ENCODE results near the gene CCDC177. TPM values are rescaled to one million over a fixed set of nuclear protein-coding genes. Genes with fewer than 3 reads are reported as not detected.

CCDC177 gene
- total and polyA plus RNA-seq, 2 of the 8 experiments (the other 6 are each of a cell fraction or from before 2014, with no cell fraction given) = 0.62 to 2.8 TPM

DNA sequence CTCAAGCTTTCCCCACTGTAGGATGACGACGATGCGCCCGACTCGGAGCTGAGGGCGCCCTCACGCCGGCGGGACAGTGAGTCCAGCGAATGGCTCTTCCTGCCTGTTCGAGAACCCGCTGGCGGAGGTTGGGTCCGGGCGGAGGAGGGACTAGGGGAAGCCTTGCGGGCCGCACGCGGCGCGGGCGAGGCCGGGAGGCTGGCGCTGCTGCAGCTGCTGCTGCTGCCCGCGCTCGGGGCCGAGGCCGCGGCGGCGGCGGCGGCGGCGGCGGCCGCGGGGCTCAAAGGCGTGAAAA is 1.9 kb downstream of the CCDC177 start:
- Histone ChIP-seq H3K4me2 (ENCODE audit: insufficient read depth in 1 of 2, low read depth in 2 of 2, low read length in 2 of 2) (no peak overlapping the region), H3K4ac (replicated peaks; ENCODE audit: insufficient read length, low read depth, low read length) (no peak overlapping the region), H4K8ac (ENCODE audit: extremely low read depth, insufficient read depth, low read length) (no peak overlapping the region), H3K4me1 (replicated peaks in 1 of 4; ENCODE audit: control insufficient read depth in 3 of 4, insufficient read depth in 4 of 4, low read length in 3 of 4) (peaks cover 0 to 9% (median 7%) of the 10 kb centered on the region in 4 experiments; a peak in 4 of 7 replicates), H2BK15ac (ENCODE audit: low read length) (no peak overlapping the region), H3K56ac (replicated peaks; ENCODE audit: insufficient read length, low read depth, low read length) (no peak overlapping the region), H4K5ac (ENCODE audit: insufficient read length, low read depth, low read length) (no peak overlapping the region), H2BK20ac (ENCODE audit: low read length) (no peak overlapping the region), H3K23me2 (ENCODE audit: low read depth, low read length) (peaks cover 10% of the 10 kb centered on the region; the same call in 1 of the 2 replicates), H3K27me3 (replicated peaks in 1 of 4; ENCODE audit: control insufficient read depth in 3 of 4, extremely low read depth in 1 of 4, insufficient read depth in 3 of 4, low read length in 3 of 4) (peaks cover 24 to 48% (median 40%) of the 10 kb centered on the region in 4 experiments), H3K9me3 (ENCODE audit: insufficient read depth in 2 of 2, low read depth in 1 of 2, low read length in 1 of 2) (peaks cover 0 to 23% of the 10 kb centered on the region in 2 experiments; a peak in 2 of 4 replicates), H2BK12ac (ENCODE audit: low read depth, low read length) (no peak overlapping the region), H3K18ac (ENCODE audit: extremely low read depth, low read length) (no peak overlapping the region), H2BK5ac (ENCODE audit: low read depth, low read length) (no peak overlapping the region), H3K14ac (ENCODE audit: insufficient read length) (no peak overlapping the region), H3K27ac (ENCODE audit: low read depth, low read length) (no peak overlapping the region), H3K36me3 (ENCODE audit: control insufficient read depth in 2 of 4, insufficient read depth in 4 of 4, low read length in 3 of 4) (peaks cover 0 to 26% (median 4%) of the 10 kb centered on the region in 4 experiments; a peak in 3 of 8 replicates), H3K9ac (replicated peaks in 1 of 4; ENCODE audit: extremely low read depth in 1 of 4, low read depth in 3 of 4, low read length in 3 of 4) (no peak overlapping the region), H4K91ac (replicated peaks; ENCODE audit: insufficient read length, low read length) (no peak overlapping the region), H2AK5ac (ENCODE audit: low read depth, low read length) (no peak overlapping the region), H4K20me1 (replicated peaks in 1 of 2; ENCODE audit: control insufficient read depth in 1 of 2, insufficient read depth in 2 of 2, low read length in 2 of 2) (no peaks in the 10 kb centered on the region), H2AFZ (ENCODE audit: low read length) (no peak overlapping the region), H3K79me1 (ENCODE audit: low read depth, low read length) (no peaks in the 10 kb centered on the region), H3K79me2 (ENCODE audit: control insufficient read depth in 1 of 2, insufficient read depth in 2 of 2, low read length in 2 of 2) (no peaks in the 10 kb centered on the region), H2BK120ac (replicated peaks; ENCODE audit: low read depth, low read length) (no peak overlapping the region), H3K4me3 (ENCODE audit: extremely low read depth in 1 of 4, insufficient read depth in 2 of 4, low read depth in 3 of 4, low read length in 4 of 4) (no peak overlapping the region), H3K23ac (ENCODE audit: insufficient read length) (no peak overlapping the region)
- TF ChIP-seq SIN3A (conservative IDR thresholded peaks at IDR 0.05 in 1 of 2, IDR thresholded peaks at IDR 0.05 in 1 of 2; ENCODE audit: low read depth in 1 of 2, low read length in 2 of 2) (no peak), BRCA1 (IDR thresholded peaks at IDR 0.05; ENCODE audit: low read depth, low read length) (no peak), CEBPB (IDR thresholded peaks at IDR 0.05; ENCODE audit: low read depth, low read length) (no peak), CTBP2 (IDR thresholded peaks at IDR 0.05; ENCODE audit: borderline replicate concordance, insufficient read depth, insufficient read length, low read length) (no peak), USF2 (IDR thresholded peaks at IDR 0.05; ENCODE audit: low read length) (no peak), TAF7 (optimal IDR thresholded peaks at IDR 0.05; ENCODE audit: borderline replicate concordance, low read depth, low read length) (no peak), KDM1A (IDR thresholded peaks at IDR 0.05; ENCODE audit: borderline replicate concordance, low read length) (no peak), KDM4A (IDR thresholded peaks at IDR 0.05; ENCODE audit: low read depth, low read length, severe bottlenecking) (no peak)
- DNase-seq (ENCODE audit: low read depth in 1 of 2, low spot score in 2 of 2) = peak in 1 of 2 experiments; percentile 48
- ChIA-PET POLR2A (ENCODE audit: partially characterized antibody) (interaction anchor here (0.7 to 1.8 kb wide), 4 partner anchors 25 to 194 kb away, joined by 3 to 12 read pairs (median 4); partner anchors contain the start of genes PLEKHD1 and SRSF5), CTCF (ENCODE audit: partially characterized antibody) (interaction anchor here (0.6 to 6.5 kb wide), 13 partner anchors 9 to 306 kb away, joined by 3 to 96 read pairs (median 5); no protein-coding TSS in a partner anchor)
- no peak for FAIRE-seq
- 87% methylated on average over 21 of the region's 40 CpGs; no CpG with 5 or more reads in 1 of the 2 experiments for WGBS, 2 experiments (ENCODE audit: extremely low coverage in 1 of 2, insufficient coverage in 1 of 2, insufficient read length in 1 of 2, insufficient replicate concordance in 2 of 2, low coverage in 1 of 2, low lambda C conversion rate in 2 of 2, missing lambda C conversion rate in 1 of 2)
